ENCODE measurements around the gene FUS.

The FUS gene

DNA sequence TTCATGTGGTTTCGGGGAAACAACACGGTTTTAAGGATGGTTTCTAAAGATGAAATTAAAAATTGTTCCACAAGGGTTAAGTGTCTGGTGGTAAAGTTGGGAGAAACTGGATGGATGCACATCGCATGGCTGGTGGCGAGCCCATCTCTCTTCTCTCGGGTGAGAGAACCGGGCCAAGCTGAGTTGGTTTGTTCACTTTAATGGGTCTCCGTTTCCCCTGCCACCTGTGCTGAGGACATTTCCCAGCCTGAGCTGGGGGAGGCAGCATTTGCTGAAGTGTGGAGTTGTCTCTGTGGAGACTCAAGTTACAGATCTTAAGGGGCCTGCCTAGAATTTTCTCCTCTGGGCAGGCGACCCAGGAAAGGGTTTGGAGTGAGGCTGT, 7.9 kb downstream of the FUS start:
- TF ChIP-seq, protein P1, sequence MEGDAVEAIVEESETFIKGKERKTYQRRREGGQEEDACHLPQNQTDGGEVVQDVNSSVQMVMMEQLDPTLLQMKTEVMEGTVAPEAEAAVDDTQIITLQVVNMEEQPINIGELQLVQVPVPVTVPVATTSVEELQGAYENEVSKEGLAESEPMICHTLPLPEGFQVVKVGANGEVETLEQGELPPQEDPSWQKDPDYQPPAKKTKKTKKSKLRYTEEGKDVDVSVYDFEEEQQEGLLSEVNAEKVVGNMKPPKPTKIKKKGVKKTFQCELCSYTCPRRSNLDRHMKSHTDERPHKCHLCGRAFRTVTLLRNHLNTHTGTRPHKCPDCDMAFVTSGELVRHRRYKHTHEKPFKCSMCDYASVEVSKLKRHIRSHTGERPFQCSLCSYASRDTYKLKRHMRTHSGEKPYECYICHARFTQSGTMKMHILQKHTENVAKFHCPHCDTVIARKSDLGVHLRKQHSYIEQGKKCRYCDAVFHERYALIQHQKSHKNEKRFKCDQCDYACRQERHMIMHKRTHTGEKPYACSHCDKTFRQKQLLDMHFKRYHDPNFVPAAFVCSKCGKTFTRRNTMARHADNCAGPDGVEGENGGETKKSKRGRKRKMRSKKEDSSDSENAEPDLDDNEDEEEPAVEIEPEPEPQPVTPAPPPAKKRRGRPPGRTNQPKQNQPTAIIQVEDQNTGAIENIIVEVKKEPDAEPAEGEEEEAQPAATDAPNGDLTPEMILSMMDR (IDR thresholded peaks at IDR 0.05; ENCODE audit: insufficient read depth, missing control alignments), result no peak
- DNase-seq (ENCODE audit: insufficient read length, low spot score), result no peak
- FAIRE-seq, result no peak

DNA sequence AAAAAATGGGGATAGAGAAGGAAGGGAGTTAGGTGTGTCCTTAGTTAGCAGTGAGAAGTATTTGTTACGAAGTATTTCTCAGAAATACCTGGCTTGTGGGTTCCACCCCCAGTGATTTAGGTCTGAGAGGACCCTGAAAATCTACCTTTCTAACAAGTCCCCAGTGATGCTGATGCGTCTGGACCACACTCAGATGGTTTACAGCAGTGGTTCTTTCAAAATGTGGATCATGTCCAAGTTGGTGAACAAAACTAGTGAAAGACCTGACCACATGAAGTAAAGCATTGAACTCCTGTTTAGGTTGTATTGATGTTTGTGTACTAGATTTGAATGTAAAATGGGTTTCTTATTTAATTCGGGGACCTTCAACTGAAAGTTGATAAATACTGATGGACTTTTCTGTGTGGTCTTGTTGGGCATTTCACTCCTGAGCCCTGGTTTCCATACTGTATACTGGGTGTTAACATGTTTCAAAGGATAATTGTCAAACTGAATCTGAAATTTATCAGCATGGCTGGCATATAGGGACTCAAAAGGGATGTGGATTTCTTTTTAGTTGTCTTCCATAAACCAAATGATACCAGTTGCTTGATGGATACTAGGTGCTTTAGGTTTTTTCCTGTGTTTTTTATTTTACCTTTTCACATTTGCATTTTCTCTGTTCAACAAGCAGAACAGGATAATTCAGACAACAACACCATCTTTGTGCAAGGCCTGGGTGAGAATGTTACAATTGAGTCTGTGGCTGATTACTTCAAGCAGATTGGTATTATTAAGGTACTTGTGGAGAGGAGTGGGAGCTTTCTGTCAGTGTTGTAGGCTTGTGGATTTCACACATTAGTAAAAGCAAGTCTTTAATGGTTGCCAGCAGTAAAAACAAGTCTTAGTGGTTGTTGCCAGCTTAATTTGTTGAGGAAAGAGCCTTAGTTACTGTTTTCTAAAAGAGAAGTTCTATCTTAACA, 8.8 kb downstream of the FUS start:
- DNase-seq (ENCODE audit: insufficient read length, low spot score) (no peak), FAIRE-seq (no peak)
- TF ChIP-seq, protein P1 (IDR thresholded peaks at IDR 0.05; ENCODE audit: insufficient read depth, missing control alignments), result no peak

DNA sequence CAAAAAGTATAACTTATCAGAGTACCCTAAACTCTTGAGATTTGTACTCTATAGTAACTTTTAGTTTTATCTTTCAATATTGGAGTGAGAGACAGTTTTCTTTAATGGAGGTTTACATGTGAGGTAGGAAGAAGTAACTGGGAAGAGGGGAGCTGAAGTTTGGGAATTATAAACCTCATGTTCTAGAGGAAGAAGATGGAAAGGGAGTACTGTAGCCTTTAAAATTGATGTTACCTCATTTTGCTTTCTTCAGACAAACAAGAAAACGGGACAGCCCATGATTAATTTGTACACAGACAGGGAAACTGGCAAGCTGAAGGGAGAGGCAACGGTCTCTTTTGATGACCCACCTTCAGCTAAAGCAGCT, 9.5 kb downstream of the FUS start:
- DNase-seq (ENCODE audit: insufficient read length, low spot score), result no peak
- TF ChIP-seq, protein P1 (IDR thresholded peaks at IDR 0.05; ENCODE audit: insufficient read depth, missing control alignments), result no peak
- no peak for FAIRE-seq

DNA sequence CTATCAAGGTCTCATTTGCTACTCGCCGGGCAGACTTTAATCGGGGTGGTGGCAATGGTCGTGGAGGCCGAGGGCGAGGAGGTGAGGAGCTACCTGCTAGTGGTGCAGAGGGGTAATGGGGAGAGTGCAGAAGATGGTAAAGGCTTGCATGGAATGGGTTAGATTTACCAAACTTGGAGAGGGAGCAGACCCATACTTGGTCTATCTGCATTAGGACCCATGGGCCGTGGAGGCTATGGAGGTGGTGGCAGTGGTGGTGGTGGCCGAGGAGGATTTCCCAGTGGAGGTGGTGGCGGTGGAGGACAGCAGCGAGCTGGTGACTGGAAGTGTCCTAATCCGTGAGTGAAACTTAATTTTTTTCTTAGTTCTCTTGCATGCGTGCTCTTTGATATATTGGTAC, 10.1 kb downstream of the FUS start:
- TF ChIP-seq, protein P1 (IDR thresholded peaks at IDR 0.05; ENCODE audit: insufficient read depth, missing control alignments), result no peak
- no peak for DNase-seq (ENCODE audit: insufficient read length, low spot score)
- no peak for FAIRE-seq

DNA sequence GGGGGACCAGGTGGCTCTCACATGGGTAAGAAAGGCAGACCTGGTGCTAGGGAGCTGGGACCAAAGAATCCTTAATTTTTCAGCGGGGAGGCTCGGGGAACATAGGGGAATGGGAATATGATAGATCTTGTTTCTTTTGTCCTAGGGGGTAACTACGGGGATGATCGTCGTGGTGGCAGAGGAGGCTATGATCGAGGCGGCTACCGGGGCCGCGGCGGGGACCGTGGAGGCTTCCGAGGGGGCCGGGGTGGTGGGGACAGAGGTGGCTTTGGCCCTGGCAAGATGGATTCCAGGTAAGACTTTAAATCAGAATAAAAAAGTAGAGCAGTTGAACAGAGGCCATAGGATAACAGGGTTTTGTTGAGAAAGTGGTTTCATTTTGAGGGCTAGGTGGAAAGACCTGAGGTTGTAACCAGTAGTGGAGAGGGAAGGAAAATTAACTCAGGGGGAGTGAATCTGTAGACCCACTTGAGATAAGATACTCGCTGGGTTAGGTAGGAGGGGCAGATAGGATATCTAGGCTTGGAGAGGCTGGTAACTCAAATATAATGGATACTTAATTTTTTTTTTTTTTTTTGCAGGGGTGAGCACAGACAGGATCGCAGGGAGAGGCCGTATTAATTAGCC, 11.0 kb downstream of the FUS start:
- no peak for DNase-seq (ENCODE audit: insufficient read length, low spot score)
- TF ChIP-seq, protein P1 (IDR thresholded peaks at IDR 0.05; ENCODE audit: insufficient read depth, missing control alignments), result no peak
- FAIRE-seq, result no peak

DNA sequence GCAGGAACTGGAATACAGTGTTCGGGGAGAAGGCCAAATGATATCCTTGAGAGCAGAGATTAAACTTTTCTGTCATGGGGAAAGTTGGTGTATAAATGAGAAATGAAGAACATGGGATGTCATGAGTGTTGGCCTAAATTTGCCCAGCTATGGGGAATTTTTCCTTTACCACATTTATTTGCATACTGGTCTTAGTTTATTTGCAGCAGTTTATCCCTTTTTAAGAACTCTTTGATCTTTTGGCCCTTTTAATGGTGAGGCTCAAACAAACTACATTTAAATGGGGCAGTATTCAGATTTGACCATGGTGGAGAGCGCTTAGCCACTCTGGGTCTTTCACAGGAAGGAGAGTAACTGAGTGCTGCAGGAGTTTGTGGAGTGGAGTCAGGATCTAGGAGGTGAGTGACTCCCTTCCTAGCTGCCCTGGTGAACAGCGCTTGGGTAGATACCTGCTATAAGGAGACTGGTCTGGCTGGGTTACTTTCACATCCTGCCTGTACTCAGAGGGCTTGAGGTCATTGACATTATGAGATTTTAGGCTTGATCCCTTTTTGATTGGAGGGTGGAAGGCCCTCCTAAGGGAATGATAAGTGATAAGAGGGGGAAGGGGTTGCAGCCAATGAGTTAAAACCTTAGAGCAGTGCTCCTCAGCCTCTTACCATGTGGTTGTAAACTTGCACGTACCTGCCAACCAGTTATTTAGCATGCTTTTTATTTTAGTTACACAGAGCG, 11.9 kb downstream of the FUS start:
- no peak for FAIRE-seq
- DNase-seq (ENCODE audit: insufficient read length, low spot score), result no peak
- TF ChIP-seq, protein P1 (IDR thresholded peaks at IDR 0.05; ENCODE audit: insufficient read depth, missing control alignments), result no peak

Measured in D721Med (cell line).